GM21737 (cell line): Measurements from ENCODE around the gene IRF8.
"Not testable (repeated sequence)": the region's sequence is repeated elsewhere in the genome, so short reads cannot be mapped to it uniquely, and the experiment has no call there.

Experiments
- ATAC-seq: cut with Tn5 transposase; IDR thresholded peaks from one replicate; pipeline ENCODE4 v1.9.1; 2021; ENCODE audit warnings: mild to moderate bottlenecking, moderate library complexity; ENCODE audit not compliant: unreplicated experiment

IRF8 gene

GRCh38 chr16:85898521-85899442, at the start of gene IRF8:
IRF8 (plus strand) TSS chr16:85899162; CDS start chr16:85903016, 3,854 bp downstream.
- ATAC-seq: peak; percentile 40

GRCh38 chr16:85849388-85849787, 49.6 kb upstream of the IRF8 start:
- ATAC-seq: no peak

GRCh38 chr16:85850344-85850880, 48.5 kb upstream of the IRF8 start:
- no peak for ATAC-seq

GRCh38 chr16:85851034-85851785, 47.8 kb upstream of the IRF8 start:
- ATAC-seq: no peak

GRCh38 chr16:85853547-85854545, 45.1 kb upstream of the IRF8 start:
- ATAC-seq: no peak

GRCh38 chr16:85854935-85855334, 44.0 kb upstream of the IRF8 start:
- no peak for ATAC-seq

- ATAC-seq: no peak
Observed at GRCh38 chr16:85856079-85856478, 42.9 kb upstream of the IRF8 start.

GRCh38 chr16:85856585-85856984, 42.4 kb upstream of the IRF8 start:
- ATAC-seq: no peak

GRCh38 chr16:85857406-85857805, 41.6 kb upstream of the IRF8 start:
- no peak for ATAC-seq

- not testable (repeated sequence) for ATAC-seq
Observed at GRCh38 chr16:85858571-85858970, 40.4 kb upstream of the IRF8 start.

GRCh38 chr16:85858984-85859817, 39.8 kb upstream of the IRF8 start:
- no peak for ATAC-seq

GRCh38 chr16:85859818-85860125, 39.2 kb upstream of the IRF8 start:
- no peak for ATAC-seq

- ATAC-seq: no peak
Observed at GRCh38 chr16:85860413-85861094, 38.4 kb upstream of the IRF8 start.

GRCh38 chr16:85861095-85861825, 37.7 kb upstream of the IRF8 start:
- ATAC-seq: no peak

GRCh38 chr16:85862476-85863383, 36.2 kb upstream of the IRF8 start:
- ATAC-seq: no peak

- no peak for ATAC-seq
Observed at GRCh38 chr16:85863384-85863774, 35.6 kb upstream of the IRF8 start.

- no peak for ATAC-seq
Observed at GRCh38 chr16:85864965-85865364, 34.0 kb upstream of the IRF8 start.
